ENCODE measurements around the gene RASEF.

DNA sequence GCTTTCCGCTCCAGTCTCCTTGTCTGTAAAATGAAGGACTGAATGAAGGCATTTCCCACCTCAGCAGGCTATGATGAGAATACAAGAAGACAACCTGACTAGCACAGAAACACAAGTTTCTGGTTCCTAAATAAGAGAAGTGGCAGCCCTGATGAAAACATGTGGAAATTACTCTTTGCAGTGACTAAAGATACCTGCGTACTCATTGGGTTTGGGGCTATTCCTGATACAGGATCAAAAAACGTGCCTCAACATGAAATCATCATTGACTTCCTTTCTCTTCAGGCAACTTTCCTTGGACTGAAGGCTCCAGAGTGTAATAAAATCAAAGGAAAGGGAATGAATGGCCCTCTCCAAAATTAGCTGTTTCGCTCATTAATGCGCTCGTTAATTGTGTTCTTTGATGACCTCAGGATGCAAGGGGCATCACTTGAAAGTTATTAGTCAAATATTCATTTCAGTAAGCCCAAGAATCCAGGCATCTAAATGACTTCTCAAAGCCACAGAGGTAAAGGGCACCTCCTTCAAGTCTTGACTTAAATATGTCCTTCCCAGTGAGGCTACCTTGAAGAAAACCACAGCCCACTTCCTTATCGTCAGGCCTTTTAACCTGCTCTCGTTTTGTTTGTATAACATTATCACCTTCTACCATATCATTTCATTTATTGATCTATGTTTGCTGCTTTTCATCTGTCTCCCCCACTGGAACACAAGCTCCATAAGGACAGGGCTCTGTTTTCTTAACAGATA is 68.9 kb downstream of the RASEF start:
- TF ChIP-seq, protein P1, sequence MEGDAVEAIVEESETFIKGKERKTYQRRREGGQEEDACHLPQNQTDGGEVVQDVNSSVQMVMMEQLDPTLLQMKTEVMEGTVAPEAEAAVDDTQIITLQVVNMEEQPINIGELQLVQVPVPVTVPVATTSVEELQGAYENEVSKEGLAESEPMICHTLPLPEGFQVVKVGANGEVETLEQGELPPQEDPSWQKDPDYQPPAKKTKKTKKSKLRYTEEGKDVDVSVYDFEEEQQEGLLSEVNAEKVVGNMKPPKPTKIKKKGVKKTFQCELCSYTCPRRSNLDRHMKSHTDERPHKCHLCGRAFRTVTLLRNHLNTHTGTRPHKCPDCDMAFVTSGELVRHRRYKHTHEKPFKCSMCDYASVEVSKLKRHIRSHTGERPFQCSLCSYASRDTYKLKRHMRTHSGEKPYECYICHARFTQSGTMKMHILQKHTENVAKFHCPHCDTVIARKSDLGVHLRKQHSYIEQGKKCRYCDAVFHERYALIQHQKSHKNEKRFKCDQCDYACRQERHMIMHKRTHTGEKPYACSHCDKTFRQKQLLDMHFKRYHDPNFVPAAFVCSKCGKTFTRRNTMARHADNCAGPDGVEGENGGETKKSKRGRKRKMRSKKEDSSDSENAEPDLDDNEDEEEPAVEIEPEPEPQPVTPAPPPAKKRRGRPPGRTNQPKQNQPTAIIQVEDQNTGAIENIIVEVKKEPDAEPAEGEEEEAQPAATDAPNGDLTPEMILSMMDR (IDR thresholded peaks at IDR 0.05) = no peak
- TF ChIP-seq POLR2A (IDR thresholded peaks at IDR 0.05) = no peak
